Breast epithelium (tissue), 3 donors: ENCODE data around the gene PRPF38A.

ENCODE experiments used
- POLR2A ChIP-seq: fragments of 450-650 bp; IDR thresholded peaks from one replicate; pipeline ENCODE4 v1.6.1; 2016; ENCODE audit warnings: antibody characterized with exemption, mild to moderate bottlenecking, moderate library complexity
- POLR2AphosphoS5 ChIP-seq, 3 donors: sonication (generic); formaldehyde crosslinking; IDR thresholded peaks; one replicate each; pipeline ENCODE4 v1.6.1; 2017; ENCODE audit warnings: antibody characterized with exemption in 3 of 3
- TF ChIP-seq, protein P1 (sequence below), 3 donors: fragments of 450-650 bp; IDR thresholded peaks; one replicate each; pipeline ENCODE4 v1.5.1; 2016 to 2017; ENCODE audit warnings: antibody characterized with exemption in 3 of 3, mild to moderate bottlenecking in 3 of 3, moderate library complexity in 3 of 3

DNA sequence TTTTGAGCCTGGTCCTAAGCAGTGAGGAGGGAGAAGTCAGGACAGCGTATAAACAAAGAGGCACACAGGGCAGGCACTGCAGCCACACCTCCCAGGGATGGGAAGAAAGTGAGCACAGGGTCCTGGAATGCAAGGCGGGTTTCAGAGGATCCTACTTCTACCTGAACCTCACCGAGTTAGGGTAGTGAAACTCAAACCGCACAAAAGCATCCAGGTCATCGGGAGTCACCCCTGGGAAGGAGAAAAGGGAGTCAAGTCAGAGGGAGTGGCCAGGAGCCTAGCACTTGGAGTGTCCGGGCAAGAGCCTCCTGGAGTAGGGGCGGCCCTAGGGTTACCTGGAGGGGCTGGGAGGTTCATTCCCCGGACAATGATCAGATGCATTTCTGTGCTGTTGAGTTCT, 49.0 kb upstream of the PRPF38A start:
- TF ChIP-seq, protein P1, sequence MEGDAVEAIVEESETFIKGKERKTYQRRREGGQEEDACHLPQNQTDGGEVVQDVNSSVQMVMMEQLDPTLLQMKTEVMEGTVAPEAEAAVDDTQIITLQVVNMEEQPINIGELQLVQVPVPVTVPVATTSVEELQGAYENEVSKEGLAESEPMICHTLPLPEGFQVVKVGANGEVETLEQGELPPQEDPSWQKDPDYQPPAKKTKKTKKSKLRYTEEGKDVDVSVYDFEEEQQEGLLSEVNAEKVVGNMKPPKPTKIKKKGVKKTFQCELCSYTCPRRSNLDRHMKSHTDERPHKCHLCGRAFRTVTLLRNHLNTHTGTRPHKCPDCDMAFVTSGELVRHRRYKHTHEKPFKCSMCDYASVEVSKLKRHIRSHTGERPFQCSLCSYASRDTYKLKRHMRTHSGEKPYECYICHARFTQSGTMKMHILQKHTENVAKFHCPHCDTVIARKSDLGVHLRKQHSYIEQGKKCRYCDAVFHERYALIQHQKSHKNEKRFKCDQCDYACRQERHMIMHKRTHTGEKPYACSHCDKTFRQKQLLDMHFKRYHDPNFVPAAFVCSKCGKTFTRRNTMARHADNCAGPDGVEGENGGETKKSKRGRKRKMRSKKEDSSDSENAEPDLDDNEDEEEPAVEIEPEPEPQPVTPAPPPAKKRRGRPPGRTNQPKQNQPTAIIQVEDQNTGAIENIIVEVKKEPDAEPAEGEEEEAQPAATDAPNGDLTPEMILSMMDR (IDR thresholded peaks at IDR 0.05): no peak
- no peak for TF ChIP-seq POLR2A
- TF ChIP-seq POLR2AphosphoS5 (IDR thresholded peaks at IDR 0.05): no peak
